Mammary microvascular endothelial cell (primary cell): ENCODE measurements around the gene TMEM221. TPM values are rescaled to one million over a fixed set of nuclear protein-coding genes. Genes with fewer than 3 reads are reported as not detected.

Source experiments
- total RNA-seq: library from RNA; depleted of rRNA; stranded (reverse); fragments of >200 nt; gene quantifications from 2 replicates; pipeline ENCODE4 v1.2.3, GENCODE V29; 2015

Gene TMEM221
- not detected in 2 replicates for total RNA-seq

DNA sequence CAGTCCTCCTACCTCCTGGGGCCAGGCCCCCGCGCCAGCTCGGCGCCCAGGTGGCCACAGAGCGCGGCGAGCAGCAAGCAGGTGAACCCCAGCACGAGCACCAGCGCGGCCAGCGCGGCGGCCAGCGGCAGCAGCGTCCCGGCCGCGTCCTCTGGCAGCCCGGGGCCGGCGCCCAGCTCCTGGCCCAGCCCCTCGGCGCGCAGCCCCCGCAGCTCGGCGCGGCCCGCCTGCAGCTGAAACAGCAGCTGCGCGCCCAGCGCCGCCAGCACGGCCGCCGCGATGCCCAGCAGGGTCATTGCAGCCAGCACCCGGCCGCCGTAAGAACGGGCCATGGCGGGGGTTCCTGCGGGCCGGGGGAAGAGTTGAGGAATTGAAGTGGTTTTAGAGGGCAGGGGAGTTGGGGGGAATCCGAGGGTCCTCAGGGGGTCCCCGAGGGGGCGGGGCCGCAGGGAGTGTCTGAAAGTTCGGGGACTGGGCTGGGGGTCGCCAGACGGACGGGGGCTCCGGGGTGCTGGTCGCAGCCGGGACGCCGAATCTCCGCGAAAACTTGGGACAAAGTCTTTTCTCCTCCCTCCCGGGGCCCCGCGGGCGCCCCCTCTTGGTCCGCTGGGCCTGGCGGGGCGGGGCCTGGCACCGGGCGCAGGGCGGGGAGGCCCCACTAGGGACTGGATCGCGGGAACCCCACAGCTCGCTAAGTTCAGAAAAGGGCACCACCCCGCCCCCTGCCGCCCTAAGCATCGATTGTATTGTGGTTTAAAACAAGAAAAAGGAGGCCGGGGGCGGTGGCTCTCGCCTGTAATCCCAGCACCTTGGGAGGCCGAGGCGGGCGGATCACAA is at the start of gene TMEM221:
Gene TMEM221 (minus strand): TSS at position 538 of the 837 bp plus-strand sequence. CDS start 206 bp downstream, at position 332.

DNA sequence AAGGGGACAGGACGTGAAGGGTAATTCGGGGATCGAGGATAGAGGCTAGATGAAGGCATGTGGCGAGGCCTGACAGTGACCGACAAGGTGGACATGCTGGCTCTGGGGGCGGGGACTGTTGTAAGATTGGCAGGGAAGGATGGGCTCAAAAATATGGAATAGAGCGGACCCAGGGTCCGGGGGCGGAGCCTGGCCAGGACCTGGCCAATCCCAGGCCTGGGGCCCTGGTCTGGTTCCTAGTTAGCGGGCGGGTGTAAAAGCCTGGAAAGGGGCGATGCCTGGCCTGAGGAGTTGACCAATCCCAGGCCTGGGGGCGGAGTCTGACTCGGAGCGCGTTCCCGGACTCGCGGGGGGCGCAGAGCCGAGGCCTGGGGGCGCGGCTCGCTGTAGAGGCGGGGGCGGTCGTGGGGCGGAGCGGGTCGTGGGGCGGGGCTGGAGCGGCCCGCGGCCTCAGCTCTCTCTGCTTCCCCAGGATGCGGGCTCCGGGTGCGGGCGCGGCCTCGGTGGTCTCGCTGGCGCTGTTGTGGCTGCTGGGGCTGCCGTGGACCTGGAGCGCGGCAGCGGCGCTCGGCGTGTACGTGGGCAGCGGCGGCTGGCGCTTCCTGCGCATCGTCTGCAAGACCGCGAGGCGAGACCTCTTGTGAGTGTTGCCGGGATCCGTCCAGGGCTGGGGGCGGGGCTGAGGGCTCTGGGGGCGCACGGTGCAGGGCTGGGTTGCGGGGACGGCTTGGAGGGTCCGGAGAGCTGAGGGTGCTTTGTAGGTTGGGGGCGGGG is 21.8 kb upstream of the TMEM221 start, which contains the start of gene SLC27A1:
Gene SLC27A1 (plus strand): TSS at position 457 of the 774 bp plus-strand sequence. CDS start 17 bp downstream, at position 474.

DNA sequence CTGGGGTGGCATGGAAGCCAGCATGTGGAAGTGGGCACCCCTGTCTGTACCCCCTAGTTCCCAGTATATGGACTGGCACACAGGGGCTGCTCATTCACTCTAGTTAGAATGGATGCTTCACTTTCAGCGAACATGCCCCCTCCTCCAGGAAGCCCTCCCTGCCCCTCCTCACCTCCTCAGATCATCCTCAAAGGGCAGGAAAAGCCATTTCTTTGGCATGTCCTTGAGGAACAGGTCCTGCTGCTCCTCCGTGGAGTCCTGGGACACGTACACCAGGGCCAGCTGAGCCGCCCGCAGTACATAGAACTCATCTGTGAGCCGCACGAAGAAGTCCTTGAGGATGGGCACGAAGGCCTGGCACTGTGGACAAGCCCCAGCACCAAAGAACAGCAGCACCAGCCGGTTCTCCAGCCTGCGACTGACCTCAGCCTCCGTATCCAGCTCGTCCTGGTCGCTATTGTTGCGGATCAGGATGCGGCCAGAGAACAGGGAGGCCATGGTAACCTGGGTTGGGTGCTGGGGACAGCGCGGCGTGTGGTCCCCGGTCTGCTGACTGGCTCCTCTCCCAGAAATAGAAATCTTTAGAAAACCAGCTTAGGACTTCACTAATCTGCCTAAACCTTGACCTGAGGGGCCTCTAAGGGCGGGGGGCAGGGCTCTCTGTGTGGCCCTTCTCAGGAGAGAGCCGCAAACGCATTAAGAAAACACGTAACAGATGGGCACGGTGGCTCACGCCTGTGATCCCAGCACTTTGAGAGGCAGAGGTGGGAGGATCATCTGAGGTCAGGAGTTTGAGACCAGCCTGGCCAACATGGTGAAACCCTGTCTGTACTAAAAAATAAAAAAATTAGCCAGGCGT is 12.1 kb upstream of the TMEM221 start, which contains the start of gene NXNL1:
Gene NXNL1 (minus strand): TSS at position 555 of the 859 bp plus-strand sequence. CDS start 57 bp downstream, at position 498.

DNA sequence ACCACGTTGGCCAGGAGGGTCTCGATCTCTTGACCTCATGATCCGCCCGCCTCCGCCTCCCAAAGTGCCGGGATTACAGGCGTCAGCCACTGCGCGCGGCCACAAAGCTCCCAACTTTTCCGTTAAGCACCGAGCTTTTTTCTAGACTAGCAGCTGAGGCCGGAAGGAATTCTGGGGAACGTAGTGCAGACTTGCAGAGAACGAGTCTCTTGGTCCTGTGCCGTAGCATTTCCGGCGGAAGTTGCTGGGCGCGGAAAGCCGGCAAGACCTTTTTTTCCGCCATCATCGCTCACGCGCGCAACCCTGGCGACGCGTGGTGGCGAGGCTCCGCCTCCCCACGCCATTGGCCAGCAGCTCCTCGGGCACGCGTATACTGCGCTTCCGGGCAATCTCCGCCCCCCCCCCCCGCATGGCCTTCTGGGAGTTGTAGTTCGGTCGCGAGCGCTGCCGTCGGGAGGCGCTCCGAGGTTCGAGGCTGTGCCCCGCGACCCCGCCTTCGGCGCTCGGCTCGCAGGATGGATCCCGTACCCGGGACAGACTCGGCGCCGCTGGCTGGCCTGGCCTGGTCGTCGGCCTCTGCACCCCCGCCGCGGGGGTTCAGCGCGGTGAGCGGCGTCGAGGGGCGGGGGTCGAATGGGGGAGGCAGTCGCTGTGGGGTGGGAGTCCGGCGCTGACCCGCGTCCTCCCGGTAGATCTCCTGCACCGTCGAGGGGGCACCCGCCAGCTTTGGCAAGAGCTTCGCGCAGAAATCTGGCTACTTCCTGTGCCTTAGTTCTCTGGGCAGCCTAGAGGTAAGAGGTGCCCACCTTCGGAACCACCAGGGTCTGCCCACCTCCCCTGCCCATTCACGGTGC is 28.6 kb downstream of the TMEM221 start, which contains the start of gene MVB12A:
Gene MVB12A (plus strand): TSS at position 427 of the 854 bp plus-strand sequence. CDS start 89 bp downstream, at position 516.

DNA sequence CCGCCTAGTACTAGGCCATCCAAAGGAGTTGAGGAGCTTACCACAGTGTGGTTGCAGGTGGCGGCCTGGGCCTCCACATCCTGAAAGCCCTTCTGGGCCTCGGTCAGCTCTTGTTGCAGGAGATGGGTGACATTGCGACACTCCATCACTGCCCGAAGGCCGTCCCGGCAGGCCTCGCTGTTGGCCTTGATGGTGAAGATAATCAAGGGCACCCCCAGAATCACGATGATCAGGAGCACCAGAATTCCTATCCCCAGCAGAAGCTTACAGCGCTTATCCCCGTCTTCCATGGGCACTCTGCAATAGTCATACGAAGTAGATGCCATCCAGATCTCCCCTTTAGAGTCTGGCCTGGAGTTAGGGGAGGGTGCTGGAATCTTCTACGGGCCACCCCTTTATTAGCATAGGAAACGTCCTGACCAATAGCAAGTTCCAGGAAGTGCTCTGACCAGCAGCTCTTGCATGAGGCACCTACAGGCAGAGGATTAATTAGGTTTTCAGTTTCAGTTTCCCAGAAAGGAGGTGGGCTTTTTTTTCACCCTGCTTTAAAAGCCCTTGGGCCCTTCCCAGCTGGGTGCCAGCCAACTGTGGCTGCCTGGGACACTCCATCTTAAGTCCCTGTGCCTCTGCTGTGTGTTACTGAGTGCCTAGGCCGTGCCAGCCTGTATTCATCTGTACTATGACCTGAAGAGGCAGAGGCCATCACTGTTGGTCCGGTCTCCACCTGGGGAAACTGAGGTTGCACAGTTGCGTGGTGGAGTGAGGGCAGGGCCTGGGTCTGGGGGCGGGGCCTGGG is 43.0 kb downstream of the TMEM221 start, which contains the start of gene BST2:
Gene BST2 (minus strand): TSS at position 381 of the 796 bp plus-strand sequence. CDS start 55 bp downstream, at position 326.

DNA sequence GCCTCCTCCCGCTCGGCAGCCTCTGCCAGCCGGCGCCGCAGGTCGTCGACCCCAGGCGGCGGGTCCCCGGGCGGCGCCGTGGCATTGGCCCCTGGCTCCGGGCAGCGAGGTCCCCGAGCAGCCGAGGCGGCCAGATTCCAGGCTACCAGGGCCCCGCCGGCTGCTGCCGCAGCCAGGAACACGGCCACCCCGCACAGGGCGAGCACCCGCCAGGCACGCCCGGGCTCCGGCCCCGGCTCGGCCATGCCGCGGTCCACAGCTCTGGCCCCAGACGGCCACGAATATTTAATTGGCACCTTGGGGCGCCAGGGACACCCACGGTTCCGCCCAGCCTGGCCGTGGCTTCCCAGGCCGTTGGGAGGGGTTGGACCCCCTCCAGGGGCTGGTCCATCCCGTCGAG is 54.6 kb downstream of the TMEM221 start, which contains the start of gene CCDC194:
Gene CCDC194 (minus strand): TSS at position 283 of the 400 bp plus-strand sequence. CDS start 38 bp downstream, at position 245.

Other genes with a start within 250 kb of the TMEM221 start
- 15.0 and 18.3 TPM in 2 replicates for gene USE1, start 233.3 kb downstream of the TMEM221 start, total RNA-seq
- 2.4 and 8.8 TPM in 2 replicates for gene OCEL1, start 222.4 kb downstream of the TMEM221 start, total RNA-seq
- 55.6 and 56.3 TPM in 2 replicates for gene NR2F6, start 202.7 kb downstream of the TMEM221 start, total RNA-seq
- 16.5 and 23.6 TPM in 2 replicates for gene USHBP1, start 183.9 kb downstream of the TMEM221 start, total RNA-seq
- gene BABAM1, start 181.2 kb downstream of the TMEM221 start, total RNA-seq: 141 and 165 TPM in 2 replicates
- 0.73 and 1.3 TPM in 2 replicates for gene ANKLE1, start 166.8 kb downstream of the TMEM221 start, total RNA-seq
- gene ABHD8, start 145.2 kb downstream of the TMEM221 start, total RNA-seq: 3.1 and 5.4 TPM in 2 replicates
- 56.7 and 76.8 TPM in 2 replicates for gene MRPL34, start 142.8 kb downstream of the TMEM221 start, total RNA-seq
- 60.0 TPM in 2 replicates for gene DDA1, start 139.1 kb downstream of the TMEM221 start, total RNA-seq
- 2.3 TPM in 2 replicates for gene ANO8, start 113.8 kb downstream of the TMEM221 start, total RNA-seq
- 15.0 and 15.3 TPM in 2 replicates for gene GTPBP3, start 111.1 kb downstream of the TMEM221 start, total RNA-seq
- 6.3 and 8.9 TPM in 2 replicates for gene PLVAP, start 71.3 kb downstream of the TMEM221 start, total RNA-seq
- not detected in 2 replicates for gene CCDC194, start 54.5 kb downstream of the TMEM221 start, total RNA-seq
- 295 and 315 TPM in 2 replicates for gene BST2, start 43.0 kb downstream of the TMEM221 start, total RNA-seq
- 68.6 and 75.3 TPM in 2 replicates for gene MVB12A, start 28.6 kb downstream of the TMEM221 start, total RNA-seq
- gene NXNL1, start 12.3 kb upstream of the TMEM221 start, total RNA-seq: not detected in 2 replicates
- 7.5 and 8.9 TPM in 2 replicates for gene SLC27A1, start 21.9 kb upstream of the TMEM221 start, total RNA-seq
- 92.7 and 109 TPM in 2 replicates for gene PGLS, start 63.0 kb upstream of the TMEM221 start, total RNA-seq
- gene COLGALT1, start 107.0 kb upstream of the TMEM221 start, total RNA-seq: 186 and 204 TPM in 2 replicates
- under 0.01 and 0.54 TPM in 2 replicates for gene UNC13A, start 239.7 kb upstream of the TMEM221 start, total RNA-seq